HepG2 (cell line): ENCODE measurements around the gene GPHN.

Source experiments
- CEBPB ChIP-seq: IDR thresholded peaks from 2 replicates; pipeline ENCODE4 v1.6.1; 2011; ENCODE audit warnings: low read depth, low read length, improper control_type of control experiment, borderline replicate concordance
- KAT8 ChIP-seq: IDR thresholded peaks from 2 replicates; pipeline ENCODE4 v1.6.1; 2016; ENCODE audit warnings: missing genetic modification reagents, missing compliant biosample characterization
- MAFF ChIP-seq: IDR thresholded peaks from 2 replicates; pipeline ENCODE4 v1.6.1; 2011; ENCODE audit warnings: low read depth, low read length, improper control_type of control experiment
- MTA3 ChIP-seq: sonication (generic); formaldehyde crosslinking; IDR thresholded peaks from 2 replicates; pipeline ENCODE4 v1.4.0; 2020; ENCODE audit warnings: missing genetic modification reagents
- SRSF1 ChIP-seq: fragments of 200-400 bp; formaldehyde crosslinking; optimal IDR thresholded peaks from 2 replicates; pipeline ENCODE3; 2017; ENCODE audit warnings: mild to moderate bottlenecking, low read depth, low read length, moderate library complexity
- ZBTB38 ChIP-seq: sonication (generic); formaldehyde crosslinking; IDR thresholded peaks from 2 replicates; pipeline ENCODE4 v1.5.1; 2020; ENCODE audit warnings: mild to moderate bottlenecking, missing genetic modification reagents
- ZNF274 ChIP-seq: sonication (generic); formaldehyde crosslinking; IDR thresholded peaks from 2 replicates; pipeline ENCODE4 v1.5.1; 2020; ENCODE audit warnings: mild to moderate bottlenecking, missing genetic modification reagents
- ZNF737 ChIP-seq: sonication (generic); formaldehyde crosslinking; IDR thresholded peaks from 2 replicates; pipeline ENCODE4 v1.5.0; 2020; ENCODE audit warnings: missing genetic modification reagents, mild to moderate bottlenecking, borderline replicate concordance
- ZNF747 ChIP-seq: sonication (generic); formaldehyde crosslinking; IDR thresholded peaks from 2 replicates; pipeline ENCODE4 v1.8.1; 2023; ENCODE audit warnings: missing genetic modification reagents, mild to moderate bottlenecking, borderline replicate concordance

DNA sequence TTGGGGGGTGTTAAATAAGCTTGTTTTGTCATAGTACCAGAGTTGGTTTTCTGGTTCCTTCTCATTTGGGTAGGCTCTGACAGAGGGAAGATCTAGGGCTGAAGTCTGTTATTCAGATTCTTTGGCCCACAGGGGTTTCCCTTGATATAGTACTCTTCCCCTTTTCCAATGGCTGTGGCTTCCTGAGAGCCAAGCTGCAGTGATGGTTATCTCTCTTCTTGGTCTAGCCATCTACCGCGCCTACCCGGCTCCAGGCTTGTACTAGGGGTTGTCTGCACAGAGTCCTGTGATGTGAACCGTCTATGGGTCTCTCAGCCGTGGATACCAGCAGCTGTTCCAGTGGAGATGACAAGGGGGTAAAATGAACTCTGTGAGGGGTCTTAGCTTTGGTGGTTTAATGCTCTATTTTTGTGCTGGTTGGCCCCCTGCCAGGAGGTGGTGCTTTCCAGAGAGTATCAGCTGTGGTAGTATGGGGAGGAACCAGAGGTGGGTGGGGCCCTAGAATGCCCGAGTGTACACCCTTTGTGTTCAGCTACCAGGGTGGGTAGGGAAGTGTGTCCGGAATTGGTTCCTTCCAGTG lies 209.7 kb downstream of the GPHN start:
- TF ChIP-seq ZBTB38 = no peak
- TF ChIP-seq ZNF274 (CRISPR knock-in tag) = no peak
- no peak for TF ChIP-seq ZNF747
- no peak for TF ChIP-seq ZNF737 (CRISPR knock-in tag)
- no peak for TF ChIP-seq MAFF
- TF ChIP-seq SRSF1 = no peak
- no peak for TF ChIP-seq MTA3 (CRISPR knock-in tag)
- TF ChIP-seq CEBPB = no peak
- TF ChIP-seq KAT8 (CRISPR knock-in tag) = no peak
